GM10266 (cell line): Measurements from ENCODE around the gene MBD2.
"Not testable (repeated sequence)": the region's sequence is repeated elsewhere in the genome, so short reads cannot be mapped to it uniquely, and the experiment has no call there.

ENCODE experiments used
- DNase-seq: peaks from one replicate; pipeline ENCODE4 v3.0.0; 2012; ENCODE audit errors: extremely low spot score
- TF ChIP-seq, protein P1 (sequence below): IDR thresholded peaks from 2 replicates; pipeline ENCODE4 v1.5.1; 2012; ENCODE audit warnings: mild to moderate bottlenecking, low read depth; ENCODE audit not compliant: control insufficient read depth, insufficient read depth; ENCODE audit errors: missing control alignments

Gene MBD2

GRCh38 chr18:54222922-54223567 lies 1.4 kb downstream of the MBD2 start:
- TF ChIP-seq, protein P1, sequence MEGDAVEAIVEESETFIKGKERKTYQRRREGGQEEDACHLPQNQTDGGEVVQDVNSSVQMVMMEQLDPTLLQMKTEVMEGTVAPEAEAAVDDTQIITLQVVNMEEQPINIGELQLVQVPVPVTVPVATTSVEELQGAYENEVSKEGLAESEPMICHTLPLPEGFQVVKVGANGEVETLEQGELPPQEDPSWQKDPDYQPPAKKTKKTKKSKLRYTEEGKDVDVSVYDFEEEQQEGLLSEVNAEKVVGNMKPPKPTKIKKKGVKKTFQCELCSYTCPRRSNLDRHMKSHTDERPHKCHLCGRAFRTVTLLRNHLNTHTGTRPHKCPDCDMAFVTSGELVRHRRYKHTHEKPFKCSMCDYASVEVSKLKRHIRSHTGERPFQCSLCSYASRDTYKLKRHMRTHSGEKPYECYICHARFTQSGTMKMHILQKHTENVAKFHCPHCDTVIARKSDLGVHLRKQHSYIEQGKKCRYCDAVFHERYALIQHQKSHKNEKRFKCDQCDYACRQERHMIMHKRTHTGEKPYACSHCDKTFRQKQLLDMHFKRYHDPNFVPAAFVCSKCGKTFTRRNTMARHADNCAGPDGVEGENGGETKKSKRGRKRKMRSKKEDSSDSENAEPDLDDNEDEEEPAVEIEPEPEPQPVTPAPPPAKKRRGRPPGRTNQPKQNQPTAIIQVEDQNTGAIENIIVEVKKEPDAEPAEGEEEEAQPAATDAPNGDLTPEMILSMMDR = peak; percentile 45
- DNase-seq = no peak

DNA sequence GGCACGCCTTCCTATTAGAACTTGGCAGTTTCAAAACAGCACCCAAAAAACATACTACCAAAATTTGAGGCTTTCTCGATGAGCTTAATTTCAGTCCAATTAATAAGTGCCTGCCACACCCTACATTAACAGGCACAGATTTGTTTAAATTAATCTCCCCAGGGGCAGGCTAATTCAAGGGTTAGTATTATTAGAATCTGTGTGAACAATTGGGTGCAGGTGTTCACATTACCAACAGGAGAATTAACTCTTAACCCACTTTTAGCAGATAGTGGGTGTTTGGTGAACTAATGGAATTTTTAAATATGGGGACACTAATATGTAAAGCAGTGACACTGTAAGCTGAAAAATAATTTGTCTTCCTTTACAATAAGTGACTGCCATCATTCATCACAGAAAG lies 4.1 kb downstream of the MBD2 start:
- DNase-seq = peak; percentile 14

GRCh38 chr18:54218803-54219202 lies 5.7 kb downstream of the MBD2 start:
- not testable (repeated sequence) for DNase-seq

More for the DNA sequence above, 4.1 kb downstream of the MBD2 start:
- TF ChIP-seq, protein P1 = no peak

DNA sequence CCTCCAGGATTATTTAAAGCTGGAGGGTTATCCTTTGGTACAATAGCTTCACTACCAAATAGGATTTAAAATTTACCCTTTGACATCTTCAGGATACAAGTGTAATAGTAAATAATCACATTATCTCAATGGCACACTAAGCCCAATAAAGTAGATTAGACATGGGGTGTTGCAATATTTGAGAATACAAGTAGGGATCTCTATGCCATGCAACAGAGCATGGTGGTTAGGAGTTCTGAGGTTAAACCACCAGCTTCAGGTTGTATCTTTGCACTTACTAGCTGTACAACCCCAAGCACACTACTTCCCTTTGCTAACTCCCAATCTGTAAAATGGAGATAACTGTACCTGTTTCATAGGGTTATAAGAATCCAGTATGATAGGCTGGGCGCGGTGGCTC lies 6.2 kb downstream of the MBD2 start:
- TF ChIP-seq, protein P1 = no peak
- DNase-seq = no peak

- DNase-seq = peak; percentile 24
- TF ChIP-seq, protein P1 = no peak
These were observed 6.8 kb downstream of the MBD2 start for GRCh38 chr18:54217624-54218023.

- DNase-seq = no peak
These were observed 9.4 kb downstream of the MBD2 start for GRCh38 chr18:54215069-54215468.

DNA sequence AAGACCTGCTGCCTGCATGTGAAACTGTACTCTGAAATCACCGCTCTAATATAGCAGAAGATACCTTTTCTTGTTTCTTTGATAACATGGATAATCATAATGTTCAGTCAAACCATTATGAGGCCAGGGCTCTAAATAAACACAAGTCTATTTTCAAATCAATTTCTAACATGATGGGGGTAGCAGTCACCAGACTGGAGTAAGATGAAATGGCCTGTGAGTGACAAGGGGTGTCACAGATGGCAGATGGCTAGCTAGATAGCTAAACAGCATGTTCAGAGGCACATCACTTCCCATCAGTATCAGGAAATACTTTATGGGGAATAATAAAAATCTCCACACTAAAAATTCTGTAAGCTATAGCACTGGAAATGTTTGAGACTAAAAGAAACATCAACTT lies 14.0 kb downstream of the MBD2 start:
- DNase-seq = no peak
- TF ChIP-seq, protein P1 = no peak

More at GRCh38 chr18:54215069-54215468, 9.4 kb downstream of the MBD2 start:
- TF ChIP-seq, protein P1 = no peak

DNA sequence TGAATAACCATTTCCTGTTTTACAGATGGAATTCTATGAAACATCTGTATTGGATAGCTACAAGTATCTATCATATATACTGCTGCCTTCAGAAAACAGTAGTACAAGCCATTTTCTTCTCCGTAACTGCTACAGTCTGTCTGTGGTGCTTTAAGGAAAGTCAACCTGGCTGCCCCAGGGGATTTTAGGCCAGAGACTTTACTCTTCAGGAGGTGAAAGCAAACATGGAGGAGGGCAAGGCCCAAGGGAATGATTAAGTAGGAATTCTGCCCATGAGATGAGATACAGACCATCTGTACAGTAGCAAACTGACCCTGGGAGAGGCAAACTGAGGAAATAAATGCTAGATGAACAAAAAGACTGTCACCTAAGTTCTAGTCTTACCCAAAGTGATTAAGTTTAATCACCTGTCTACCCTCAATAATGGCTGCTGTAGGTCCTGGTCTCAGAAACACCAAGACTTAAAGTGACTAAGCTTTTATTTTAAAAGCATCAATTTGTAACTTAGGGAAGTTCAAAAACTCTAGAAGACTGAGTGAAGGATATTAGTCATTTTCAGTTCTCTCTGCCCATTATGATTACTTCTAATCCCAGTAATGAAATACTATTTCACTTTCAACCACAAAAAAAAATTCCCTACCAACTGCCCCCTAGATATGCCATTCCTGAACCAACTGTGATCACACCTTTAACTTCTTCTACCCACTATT lies 14.8 kb downstream of the MBD2 start:
- DNase-seq = peak; percentile 23
- TF ChIP-seq, protein P1 = no peak
